Measurements from ENCODE around the gene ASB1.

ASB1 gene

GRCh38 chr2:238498188-238498587 is 71.5 kb downstream of the ASB1 start:
- no peak for DNase-seq

GRCh38 chr2:238498691-238499295 is 72.1 kb downstream of the ASB1 start:
- no peak for DNase-seq

GRCh38 chr2:238499731-238500580 is 73.2 kb downstream of the ASB1 start:
- DNase-seq = no peak

- no peak for DNase-seq
These were observed 74.6 kb downstream of the ASB1 start for GRCh38 chr2:238501311-238501710.

Measured in NCI-H82 (cell line).